Upper lobe of left lung (tissue), 6 donors: ENCODE results near the gene GRIN1. TPM values are rescaled to one million over a fixed set of nuclear protein-coding genes. Genes with fewer than 3 reads are reported as not detected.

Experiments used
- ATAC-seq, 2 donors: fragments of 200-7000 bp; cut with Tn5 transposase; one replicate each; pipeline ENCODE4 v1.9.1; 2022; ENCODE audit warnings: mild to moderate bottlenecking in 2 of 2, moderate library complexity in 2 of 2; ENCODE audit not compliant: low FRiP score in 2 of 2
- DNase-seq, 2 donors: peaks; one replicate each; pipeline ENCODE4 v3.0.0-alpha.2; 2019 to 2020
- H3K27ac ChIP-seq, 4 donors: fragments of 200-600 bp; sonication (generic); one replicate each; pipeline ENCODE4 v1.5.1; 2016 to 2019
- H3K27me3 ChIP-seq, 4 donors: fragments of 200-600 bp; sonication (generic); one replicate each; pipeline ENCODE4 v1.5.1; 2017 to 2019
- H3K36me3 ChIP-seq, 4 donors: fragments of 200-600 bp; sonication (generic); one replicate each; pipeline ENCODE4 v1.5.1; 2016 to 2019
- H3K4me1 ChIP-seq, 4 donors: fragments of 200-600 bp; sonication (generic); one replicate each; pipeline ENCODE4 v1.5.1; 2018 to 2019
- H3K4me3 ChIP-seq, 4 donors: fragments of 200-600 bp; sonication (generic); one replicate each; pipeline ENCODE4 v1.5.1; 2017 to 2019; ENCODE audit warnings: mild to moderate bottlenecking in 2 of 4, moderate library complexity in 1 of 4
- H3K9me3 ChIP-seq, 4 donors: fragments of 200-600 bp; sonication (generic); one replicate each; pipeline ENCODE4 v1.5.1; 2018 to 2019
- EP300 ChIP-seq, 4 donors: sonication (generic); formaldehyde crosslinking; IDR thresholded peaks; one replicate each; pipeline ENCODE4 v1.5.1; 2017; ENCODE audit warnings: antibody characterized with exemption in 4 of 4, control low read depth in 2 of 4
- POLR2A ChIP-seq, 4 donors: fragments of 450-650 bp; IDR thresholded peaks; one replicate each; pipeline ENCODE4 v1.5.1; 2016 to 2017; ENCODE audit warnings: antibody characterized with exemption in 4 of 4, mild to moderate bottlenecking in 2 of 4
- POLR2AphosphoS5 ChIP-seq, 2 donors: sonication (generic); formaldehyde crosslinking; IDR thresholded peaks; one replicate each; pipeline ENCODE4 v1.5.1; 2017; ENCODE audit warnings: antibody characterized with exemption in 2 of 2
- WGBS, 2 donors: methylation state at CpG; one replicate each; pipeline ENCODE4 v1.1.5; 2017 to 2018; 5-methylcytosine and 5-hydroxymethylcytosine counted together
- total RNA-seq, 6 donors: library from RNA; depleted of rRNA in 4 of 6; stranded (reverse); fragments of >200 nt in 4 of 6; gene quantifications; one replicate each; pipeline versions ENCODE4 v1.1.0 to v1.2.1, GENCODE V29; 2016 to 2021
- TF ChIP-seq, protein P1 (sequence below), 6 experiments: fragments of 450-650 bp in 4 of 6; fragments of 200-600 bp in 2 of 6; sonication (generic) in 2 of 6; IDR thresholded peaks; one replicate each; pipeline ENCODE4 v1.5.1; 2016 to 2019; ENCODE audit warnings: antibody characterized with exemption in 6 of 6
- donor health status: DM: no; HTN: no; CAD: no; lungs with moderate emphysema.
- donor health status: DM: no; HTN: yes; CAD: no; lungs with severe emphysema.

Gene GRIN1
- total RNA-seq, 6 donors from 2014 or later: 0.17 to 2.1 (median 0.49) TPM; not detected in 3

DNA sequence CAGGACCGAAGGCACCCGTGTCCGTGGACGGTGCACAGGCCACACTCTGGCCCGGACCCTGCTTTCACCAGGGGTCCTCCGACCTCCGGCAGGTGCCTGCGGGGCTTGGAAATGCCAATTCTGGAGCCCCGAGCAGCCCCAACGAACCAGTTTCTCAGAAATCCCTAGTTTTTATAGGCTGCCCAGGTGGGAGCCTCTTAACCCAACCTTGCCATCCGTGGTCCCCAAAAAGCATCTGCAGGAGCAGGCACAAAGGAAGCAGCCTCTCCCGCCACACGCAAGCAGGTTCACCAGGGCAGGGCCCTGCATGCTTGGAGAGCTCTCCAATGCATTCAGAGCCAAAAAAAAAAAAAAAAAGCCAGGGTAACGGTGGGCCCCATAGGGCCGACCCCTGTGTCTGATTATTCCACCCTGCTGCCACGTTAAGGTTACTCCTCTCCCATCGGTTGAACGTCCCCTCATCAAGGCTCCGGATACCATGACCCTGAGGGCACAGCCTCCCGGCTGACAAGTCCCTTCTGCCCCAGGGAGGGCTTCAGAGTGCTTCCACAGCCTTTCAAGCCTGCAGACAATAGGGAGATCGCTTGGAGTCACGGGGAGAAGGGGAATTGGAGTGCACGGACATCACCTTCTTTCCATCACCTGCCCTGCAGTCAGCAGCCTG is 62.4 kb downstream of the GRIN1 start:
- no peaks in the 10 kb centered on the region for H3K27me3 ChIP-seq
- peak overlapping the region; percentile 52 to 94 (median 76) for H3K4me3 ChIP-seq
- 25 to 33% methylated on average over 9 to 20 of the region's 23 CpGs for WGBS, 2 donors
- peaks cover 38 to 86% (median 66%) of the 10 kb centered on the region in 4 donors for H3K4me1 ChIP-seq
- H3K9me3 ChIP-seq: no peaks in the 10 kb centered on the region
- ATAC-seq (no peak), DNase-seq (no peak)
- H3K27ac ChIP-seq: peak overlapping the region; percentile 83 to 92 (median 86)
- TF ChIP-seq, protein P1, sequence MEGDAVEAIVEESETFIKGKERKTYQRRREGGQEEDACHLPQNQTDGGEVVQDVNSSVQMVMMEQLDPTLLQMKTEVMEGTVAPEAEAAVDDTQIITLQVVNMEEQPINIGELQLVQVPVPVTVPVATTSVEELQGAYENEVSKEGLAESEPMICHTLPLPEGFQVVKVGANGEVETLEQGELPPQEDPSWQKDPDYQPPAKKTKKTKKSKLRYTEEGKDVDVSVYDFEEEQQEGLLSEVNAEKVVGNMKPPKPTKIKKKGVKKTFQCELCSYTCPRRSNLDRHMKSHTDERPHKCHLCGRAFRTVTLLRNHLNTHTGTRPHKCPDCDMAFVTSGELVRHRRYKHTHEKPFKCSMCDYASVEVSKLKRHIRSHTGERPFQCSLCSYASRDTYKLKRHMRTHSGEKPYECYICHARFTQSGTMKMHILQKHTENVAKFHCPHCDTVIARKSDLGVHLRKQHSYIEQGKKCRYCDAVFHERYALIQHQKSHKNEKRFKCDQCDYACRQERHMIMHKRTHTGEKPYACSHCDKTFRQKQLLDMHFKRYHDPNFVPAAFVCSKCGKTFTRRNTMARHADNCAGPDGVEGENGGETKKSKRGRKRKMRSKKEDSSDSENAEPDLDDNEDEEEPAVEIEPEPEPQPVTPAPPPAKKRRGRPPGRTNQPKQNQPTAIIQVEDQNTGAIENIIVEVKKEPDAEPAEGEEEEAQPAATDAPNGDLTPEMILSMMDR (IDR thresholded peaks at IDR 0.05): no peak
- TF ChIP-seq POLR2AphosphoS5 (IDR thresholded peaks at IDR 0.05) (no peak), EP300 (IDR thresholded peaks at IDR 0.05) (no peak), POLR2A (IDR thresholded peaks at IDR 0.05) (no peak)
- peaks cover 0 to 4% (median 0%) of the 10 kb centered on the region in 4 donors for H3K36me3 ChIP-seq

DNA sequence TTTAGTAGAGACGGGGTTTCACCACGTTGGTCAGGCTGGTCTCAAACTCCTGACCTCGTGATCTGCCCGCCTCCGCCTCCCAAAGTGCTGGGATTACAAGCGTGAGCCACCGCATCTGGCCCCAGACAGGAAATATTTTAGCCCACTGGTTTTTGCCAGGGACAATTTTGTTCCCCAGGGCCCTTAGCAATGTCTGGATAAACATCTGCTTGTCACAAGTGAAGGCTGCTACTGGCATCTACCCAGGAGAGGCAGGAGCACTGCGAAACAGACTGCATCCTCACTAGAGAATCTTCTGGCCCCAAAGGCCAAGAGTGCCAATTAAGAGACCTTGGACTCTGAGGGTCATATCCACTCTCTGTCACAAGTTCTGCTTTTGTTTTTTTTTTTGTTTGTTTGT is 64.0 kb downstream of the GRIN1 start:
- Histone ChIP-seq H3K27ac (no peak overlapping the region), H3K4me3 (no peak overlapping the region), H3K4me1 (peaks cover 44 to 83% (median 64%) of the 10 kb centered on the region in 4 donors), H3K27me3 (no peaks in the 10 kb centered on the region), H3K36me3 (peaks cover 0 to 5% (median 2%) of the 10 kb centered on the region in 4 donors), H3K9me3 (no peaks in the 10 kb centered on the region)
- TF ChIP-seq POLR2A (IDR thresholded peaks at IDR 0.05) (no peak), EP300 (IDR thresholded peaks at IDR 0.05) (no peak), POLR2AphosphoS5 (IDR thresholded peaks at IDR 0.05) (no peak)
- TF ChIP-seq, protein P1 (IDR thresholded peaks at IDR 0.05): no peak
- DNase-seq (no peak), ATAC-seq (no peak)
- 69 to 76% methylated on average over 8 of the region's 8 CpGs for WGBS, 2 donors

DNA sequence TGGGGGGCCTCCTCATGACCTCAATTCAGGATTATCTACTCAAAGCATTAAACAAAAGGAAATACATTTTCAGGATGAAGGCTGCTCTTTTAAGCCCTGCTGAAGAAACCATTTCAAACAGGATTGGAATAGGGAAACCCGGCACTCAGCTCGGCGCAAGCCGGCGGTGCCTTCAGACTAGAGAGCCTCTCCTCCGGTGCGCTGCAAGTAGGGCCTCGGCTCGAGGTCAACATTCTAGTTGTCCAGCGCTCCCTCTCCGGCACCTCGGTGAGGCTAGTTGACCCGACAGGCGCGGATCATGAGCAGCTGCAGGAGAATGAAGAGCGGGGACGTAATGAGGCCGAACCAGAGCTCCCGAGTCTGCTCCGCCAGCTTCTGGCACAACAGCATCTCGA is 65.8 kb downstream of the GRIN1 start:
- no peak for ATAC-seq
- H3K4me1 ChIP-seq: peaks cover 32 to 65% (median 48%) of the 10 kb centered on the region in 4 donors
- no peak for TF ChIP-seq POLR2A (IDR thresholded peaks at IDR 0.05)
- no peak for TF ChIP-seq POLR2AphosphoS5 (IDR thresholded peaks at IDR 0.05)
- TF ChIP-seq, protein P1 (IDR thresholded peaks at IDR 0.05): no peak
- TF ChIP-seq EP300 (IDR thresholded peaks at IDR 0.05): no peak

DNA sequence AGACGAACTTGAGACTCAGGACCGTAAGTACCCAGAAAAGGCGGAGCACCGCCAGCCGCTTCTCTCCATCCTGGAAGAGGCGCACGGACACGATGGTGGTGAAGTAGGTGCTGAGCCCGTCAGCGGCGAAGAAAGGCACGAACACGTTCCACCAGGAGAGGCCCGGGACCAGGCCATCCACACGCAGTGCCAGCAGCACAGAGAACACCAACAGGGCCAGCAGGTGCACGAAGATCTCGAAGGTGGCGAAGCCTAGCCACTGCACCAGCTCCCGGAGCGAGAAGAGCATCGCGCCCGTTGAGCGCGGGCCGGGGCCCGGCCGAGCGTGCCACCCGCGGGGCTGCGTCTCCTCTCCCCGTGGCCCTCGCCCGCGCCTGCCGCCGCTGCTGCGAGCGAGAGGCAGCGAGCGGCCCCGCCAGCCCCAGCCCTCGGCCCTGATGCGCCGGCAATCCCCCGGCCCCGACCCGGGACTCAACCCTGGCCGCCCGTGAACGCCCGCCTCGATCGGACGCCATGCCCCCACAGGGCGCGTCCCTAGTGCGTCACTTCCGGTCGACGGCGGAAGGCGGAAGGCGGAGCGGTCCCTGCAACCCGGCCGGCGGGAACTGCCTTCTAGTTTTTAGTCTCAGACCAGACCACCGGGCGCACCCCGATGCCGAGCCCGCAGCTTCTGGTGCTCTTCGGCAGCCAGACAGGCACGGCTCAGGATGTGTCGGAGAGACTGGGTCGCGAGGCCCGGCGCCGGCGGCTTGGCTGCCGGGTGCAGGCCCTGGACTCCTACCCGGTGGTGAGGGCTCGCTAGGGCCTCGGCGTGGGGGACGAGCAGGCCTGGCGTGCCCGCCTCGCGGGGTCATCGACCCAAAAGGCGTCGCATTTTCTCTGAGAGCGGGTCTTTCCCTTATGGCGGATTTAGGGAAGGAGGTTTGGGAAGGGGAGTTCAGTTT is 66.4 kb downstream of the GRIN1 start, which contains the start of the genes NDOR1 and TMEM203:
Gene NDOR1 (plus strand): TSS at position 575 of the 944 bp plus-strand sequence. CDS start 78 bp downstream, at position 653.
Gene TMEM203 (minus strand): TSS at position 523 of the 944 bp plus-strand sequence. CDS start 234 bp downstream, at position 289.
- Histone ChIP-seq H3K27me3 (no peaks in the 10 kb centered on the region), H3K4me1 (peaks cover 31 to 63% (median 46%) of the 10 kb centered on the region in 4 donors), H3K4me3 (peak within 1 kb of the TSS; percentile 78 to 96 (median 90)), H3K27ac (peak within 1 kb of the TSS; percentile 85 to 89 (median 88)), H3K36me3 (peaks cover 0 to 17% (median 6%) of the 10 kb centered on the region in 4 donors), H3K9me3 (no peaks in the 10 kb centered on the region)
- peak in 3 of 4 donors; percentile 65 to 89 (median 74) for TF ChIP-seq POLR2A (IDR thresholded peaks at IDR 0.05)
- no peak for TF ChIP-seq EP300 (IDR thresholded peaks at IDR 0.05)
- TF ChIP-seq, protein P1 (IDR thresholded peaks at IDR 0.05): peak in 1 of 6 experiments; percentile 31
- TF ChIP-seq POLR2AphosphoS5 (IDR thresholded peaks at IDR 0.05): peak; percentile 97 to 98
- DNase-seq (peak; percentile 89 to 99), ATAC-seq (peak; percentile 72 to 87)
- 1% methylated on average over 23 to 28 of the region's 98 CpGs for WGBS, 2 donors

More for the DNA sequence above, 65.8 kb downstream of the GRIN1 start:
- H3K27ac ChIP-seq: peak overlapping the region in 3 of 4 donors; percentile 88 to 89 (median 89)
- 11 to 18% methylated on average over 19 to 21 of the region's 21 CpGs for WGBS, 2 donors
- DNase-seq: peak in 1 of 2 donors; percentile 54
- no peaks in the 10 kb centered on the region for H3K9me3 ChIP-seq
- H3K27me3 ChIP-seq: no peaks in the 10 kb centered on the region
- H3K4me3 ChIP-seq: peak overlapping the region; percentile 78 to 96 (median 90)
- peaks cover 0 to 11% (median 4%) of the 10 kb centered on the region in 4 donors for H3K36me3 ChIP-seq
